ENCODE results near the gene SPEF1.
A peak's percentile ranks its signal among the peaks of the same experiment; 100 is the strongest.

GRCh38 chr20:3744806-3745685, 36.2 kb downstream of the SPEF1 start:
- TF ChIP-seq ZBTB7A (IDR thresholded peaks at IDR 0.05; ENCODE audit: low read depth) (peak; percentile 23), TAF1 (IDR thresholded peaks at IDR 0.05; ENCODE audit: low read depth) (no peak; the same call in 1 of the 2 replicates), CEBPB (IDR thresholded peaks at IDR 0.05) (no peak), YY1 (IDR thresholded peaks at IDR 0.05; ENCODE audit: low read depth) (0 out of 2 replicates have a peak, but pooled peaks have one; percentile 16), RAD21 (IDR thresholded peaks at IDR 0.05; ENCODE audit: low read depth) (0 out of 2 replicates have a peak, but pooled peaks have one; percentile 17), TEAD4 (IDR thresholded peaks at IDR 0.05) (no peak), NFIC (IDR thresholded peaks at IDR 0.05) (no peak), MAX (IDR thresholded peaks at IDR 0.05) (peak; percentile 50; the same call in 1 of the 2 replicates), FOXM1 (IDR thresholded peaks at IDR 0.05; ENCODE audit: borderline replicate concordance, low read depth) (no peak), TCF12 (IDR thresholded peaks at IDR 0.05; ENCODE audit: low read depth) (no peak), USF1 (IDR thresholded peaks at IDR 0.05) (peak; percentile 66), EP300 (IDR thresholded peaks at IDR 0.05; ENCODE audit: borderline replicate concordance) (no peak), EGR1 (IDR thresholded peaks at IDR 0.05) (no peak)
- TF ChIP-seq, protein P1, sequence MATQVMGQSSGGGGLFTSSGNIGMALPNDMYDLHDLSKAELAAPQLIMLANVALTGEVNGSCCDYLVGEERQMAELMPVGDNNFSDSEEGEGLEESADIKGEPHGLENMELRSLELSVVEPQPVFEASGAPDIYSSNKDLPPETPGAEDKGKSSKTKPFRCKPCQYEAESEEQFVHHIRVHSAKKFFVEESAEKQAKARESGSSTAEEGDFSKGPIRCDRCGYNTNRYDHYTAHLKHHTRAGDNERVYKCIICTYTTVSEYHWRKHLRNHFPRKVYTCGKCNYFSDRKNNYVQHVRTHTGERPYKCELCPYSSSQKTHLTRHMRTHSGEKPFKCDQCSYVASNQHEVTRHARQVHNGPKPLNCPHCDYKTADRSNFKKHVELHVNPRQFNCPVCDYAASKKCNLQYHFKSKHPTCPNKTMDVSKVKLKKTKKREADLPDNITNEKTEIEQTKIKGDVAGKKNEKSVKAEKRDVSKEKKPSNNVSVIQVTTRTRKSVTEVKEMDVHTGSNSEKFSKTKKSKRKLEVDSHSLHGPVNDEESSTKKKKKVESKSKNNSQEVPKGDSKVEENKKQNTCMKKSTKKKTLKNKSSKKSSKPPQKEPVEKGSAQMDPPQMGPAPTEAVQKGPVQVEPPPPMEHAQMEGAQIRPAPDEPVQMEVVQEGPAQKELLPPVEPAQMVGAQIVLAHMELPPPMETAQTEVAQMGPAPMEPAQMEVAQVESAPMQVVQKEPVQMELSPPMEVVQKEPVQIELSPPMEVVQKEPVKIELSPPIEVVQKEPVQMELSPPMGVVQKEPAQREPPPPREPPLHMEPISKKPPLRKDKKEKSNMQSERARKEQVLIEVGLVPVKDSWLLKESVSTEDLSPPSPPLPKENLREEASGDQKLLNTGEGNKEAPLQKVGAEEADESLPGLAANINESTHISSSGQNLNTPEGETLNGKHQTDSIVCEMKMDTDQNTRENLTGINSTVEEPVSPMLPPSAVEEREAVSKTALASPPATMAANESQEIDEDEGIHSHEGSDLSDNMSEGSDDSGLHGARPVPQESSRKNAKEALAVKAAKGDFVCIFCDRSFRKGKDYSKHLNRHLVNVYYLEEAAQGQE (IDR thresholded peaks at IDR 0.05; ENCODE audit: low read depth): no peak

Data from Ishikawa (cell line).